HG02571 (cell line): ENCODE data around the gene FASN.

Experiments
- ATAC-seq: cut with Tn5 transposase; IDR thresholded peaks from one replicate; pipeline ENCODE4 v1.9.1; 2021; ENCODE audit warnings: mild to moderate bottlenecking, moderate library complexity; ENCODE audit not compliant: unreplicated experiment

Gene FASN

GRCh38 chr17:82078433-82078832, 19.6 kb downstream of the FASN start:
- ATAC-seq = no peak

GRCh38 chr17:82077617-82078358, 20.2 kb downstream of the FASN start:
- no peak for ATAC-seq

GRCh38 chr17:82076785-82077591, 21.0 kb downstream of the FASN start:
- no peak for ATAC-seq

GRCh38 chr17:82076018-82076784, 21.8 kb downstream of the FASN start:
- ATAC-seq = no peak

GRCh38 chr17:82073446-82073845, 24.6 kb downstream of the FASN start:
- no peak for ATAC-seq

- no peak for ATAC-seq
Measured at GRCh38 chr17:82072827-82073226, 25.2 kb downstream of the FASN start.

- ATAC-seq = no peak
Measured at GRCh38 chr17:82070611-82071010, 27.4 kb downstream of the FASN start.

- peak; percentile 49 for ATAC-seq
Measured at GRCh38 chr17:82065638-82066303, 32.3 kb downstream of the FASN start, which contains the start of gene DUS1L. DUS1L (minus strand) TSS chr17:82065804; CDS start chr17:82065059, 745 bp downstream.

GRCh38 chr17:82065193-82065637, 32.8 kb downstream of the FASN start:
- ATAC-seq = no peak

- ATAC-seq = no peak
Measured at GRCh38 chr17:82064433-82065192, 33.4 kb downstream of the FASN start.

GRCh38 chr17:82063424-82064415, 34.3 kb downstream of the FASN start:
- ATAC-seq = no peak

GRCh38 chr17:82062984-82063368, 35.1 kb downstream of the FASN start:
- ATAC-seq = no peak

GRCh38 chr17:82062076-82062983, 35.7 kb downstream of the FASN start:
- ATAC-seq = no peak

- no peak for ATAC-seq
Measured at GRCh38 chr17:82061047-82061925, 36.8 kb downstream of the FASN start.

GRCh38 chr17:82060614-82061013, 37.4 kb downstream of the FASN start:
- ATAC-seq = no peak

GRCh38 chr17:82060001-82060380, 38.0 kb downstream of the FASN start:
- no peak for ATAC-seq
